Fibroblast of lung (primary cell): ENCODE data around the gene MICAL3.

Experiments
- CTCF ChIP-seq, 2 donors: IDR thresholded peaks in 1 of 2; conservative IDR thresholded peaks in 1 of 2; 1 replicate in 1 of 2; 2 replicates in 1 of 2; pipeline ENCODE4 v1.5.1; 2011 to 2012; ENCODE audit warnings: low read length in 2 of 2, control low read depth in 1 of 2, inconsistent platforms in 1 of 2, low read depth in 1 of 2, mild to moderate bottlenecking in 1 of 2
- EZH2 ChIP-seq: IDR thresholded peaks from 2 replicates; pipeline ENCODE4 v1.5.1; 2012; ENCODE audit warnings: low read length, control low read depth, mild to moderate bottlenecking; ENCODE audit errors: missing control alignments

GRCh38 chr22:17922925-17923903, 101.1 kb downstream of the MICAL3 start:
- TF ChIP-seq EZH2 (no peak), CTCF (conservative IDR thresholded peaks at IDR 0.05 in 1 of 2, IDR thresholded peaks at IDR 0.05 in 1 of 2; ENCODE audit: low read depth in 1 of 2, low read length in 2 of 2) (no peak)
